HCT116 (cell line): ENCODE results near the gene MED26. TPM values are rescaled to one million over a fixed set of nuclear protein-coding genes. Genes with fewer than 3 reads are reported as not detected.

Experiments
- ATAC-seq: fragments of 200-7000 bp; cut with Tn5 transposase; 2 replicates; pipeline ENCODE4 v1.9.1; 2020; ENCODE audit warnings: mild to moderate bottlenecking, moderate library complexity
- BruUV-seq: library from RNA; stranded (reverse); fragments of 400-500 nt; replicated peaks from 2 replicates; lab custom pipeline; 2021; lab: Mats Ljungman, UMichigan
- CTCF ChIA-PET: fragments of 300-600 bp; sonication (Branson Sonifier 250); formaldehyde crosslinking; loops from one replicate; lab custom pipeline; 2021; ENCODE audit warnings: antibody characterized with exemption; lab: Charles Lee
- POLR2A ChIA-PET: fragments of 300-600, 350-600 bp; sonication (Branson Sonifier 250); formaldehyde crosslinking; loops from one replicate; lab custom pipeline; 2021; ENCODE audit warnings: antibody characterized with exemption; lab: Charles Lee
- RAD21 ChIA-PET, 2 experiments: fragments of 300-600 bp; sonication (Branson Sonifier 250); formaldehyde crosslinking; loops; one replicate each; lab custom pipeline; 2023; ENCODE audit warnings: low total read pairs in 2 of 2; ENCODE audit not compliant: uncharacterized antibody in 2 of 2, unreplicated experiment in 2 of 2, low non-redundant PET in 1 of 2; lab: Charles Lee
- DNase-seq: peaks from one replicate; pipeline ENCODE4 v3.0.0-alpha.2; 2010; ENCODE audit warnings: low read depth, low spot score
- H2AFZ ChIP-seq: fragments of 200-600 bp; shearing (Covaris generic), sonication (generic); 2 replicates; pipeline ENCODE4 v1.6.1; 2017; ENCODE audit warnings: low read depth, mixed run types, mixed read lengths, antibody characterized with exemption, low read length; ENCODE audit not compliant: poor library complexity, severe bottlenecking
- H3K27ac ChIP-seq: 2 replicates; pipeline ENCODE4 v1.5.1; 2012; ENCODE audit warnings: low read depth, low read length
- H3K27me3 ChIP-seq: fragments of 200-600 bp; sonication (generic); 2 replicates; pipeline ENCODE4 v1.6.1; 2016; ENCODE audit warnings: mixed run types, low read length, mixed read lengths; ENCODE audit not compliant: insufficient read depth
- H3K36me3 ChIP-seq, 2 experiments: fragments of 200-500 bp in 1 of 2; fragments of 200-600 bp in 1 of 2; sonication (Bioruptor generic) in 1 of 2; sonication (generic) in 1 of 2; 2 replicates each; pipeline versions ENCODE4 v1.5.1 to v1.6.1; 2014 to 2016; ENCODE audit warnings: low read length in 2 of 2, inconsistent platforms in 1 of 2, mixed read lengths in 1 of 2, mixed run types in 1 of 2; ENCODE audit not compliant: insufficient read depth in 2 of 2, control insufficient read depth in 1 of 2
- H3K4me1 ChIP-seq, 2 experiments: fragments of 200-600 bp in 1 of 2; sonication (generic) in 1 of 2; 2 replicates each; pipeline versions ENCODE4 v1.5.1 to v1.6.1; 2012 to 2017; ENCODE audit warnings: low read length in 2 of 2, inconsistent platforms in 1 of 2, mild to moderate bottlenecking in 1 of 2, mixed read lengths in 1 of 2, mixed run types in 1 of 2, moderate library complexity in 1 of 2; ENCODE audit not compliant: insufficient read depth in 2 of 2, control insufficient read depth in 1 of 2
- H3K4me2 ChIP-seq: fragments of 200-600 bp; sonication (generic); 2 replicates; pipeline ENCODE4 v1.6.1; 2017; ENCODE audit warnings: mixed run types, low read length, mixed read lengths
- H3K4me3 ChIP-seq, 2 experiments: fragments of 200-600 bp in 1 of 2; sonication (generic) in 1 of 2; replicated peaks in 1 of 2; 2 replicates each; pipeline ENCODE4 v1.5.1; 2011 to 2016; ENCODE audit warnings: low read length in 2 of 2, control low read depth in 1 of 2, low read depth in 1 of 2, mild to moderate bottlenecking in 1 of 2, mixed read lengths in 1 of 2, mixed run types in 1 of 2
- H3K79me2 ChIP-seq: fragments of 200-600 bp; sonication (generic); 2 replicates; pipeline ENCODE4 v1.6.1; 2017; ENCODE audit warnings: mild to moderate bottlenecking, mixed run types, low read length, moderate library complexity, mixed read lengths; ENCODE audit not compliant: insufficient read depth
- H3K9ac ChIP-seq: fragments of 200-600 bp; sonication (generic); 2 replicates; pipeline ENCODE4 v1.6.1; 2016; ENCODE audit warnings: low read length, mixed read lengths
- H3K9me2 ChIP-seq: fragments of 200-600 bp; sonication (generic), shearing (Covaris generic); 2 replicates; pipeline ENCODE4 v1.6.1; 2017; ENCODE audit warnings: mixed run types, mild to moderate bottlenecking, moderate library complexity; ENCODE audit not compliant: insufficient read depth
- H3K9me3 ChIP-seq, 2 experiments: fragments of 200-500 bp in 1 of 2; fragments of 200-600 bp in 1 of 2; sonication (Bioruptor generic) in 1 of 2; sonication (generic) in 1 of 2; 2 replicates each; pipeline ENCODE4 v1.6.1; 2014 to 2017; ENCODE audit warnings: low read length in 2 of 2, mixed read lengths in 2 of 2, inconsistent platforms in 1 of 2, low read depth in 1 of 2, mild to moderate bottlenecking in 1 of 2, mixed run types in 1 of 2, moderate library complexity in 1 of 2; ENCODE audit not compliant: control insufficient read depth in 1 of 2, insufficient read depth in 1 of 2
- H4K20me1 ChIP-seq: fragments of 200-600 bp; sonication (generic), shearing (Covaris generic); 2 replicates; pipeline ENCODE4 v1.6.1; 2017; ENCODE audit warnings: mixed run types, mild to moderate bottlenecking, moderate library complexity; ENCODE audit not compliant: insufficient read depth
- ATF3 ChIP-seq: IDR thresholded peaks from 2 replicates; pipeline ENCODE4 v1.6.1; 2012
- CBX3 ChIP-seq: IDR thresholded peaks from 2 replicates; pipeline ENCODE4 v1.6.1; 2012; ENCODE audit warnings: low read depth
- CTCF ChIP-seq, 3 experiments: fragments of 200-600 bp in 1 of 3; sonication (generic) in 1 of 3; IDR thresholded peaks in 2 of 3; conservative IDR thresholded peaks in 1 of 3; 2 replicates each; pipeline ENCODE4 v1.5.1; 2012 to 2017; ENCODE audit warnings: low read depth in 2 of 3, low read length in 2 of 3, antibody characterized with exemption in 1 of 3, borderline replicate concordance in 1 of 3, control low read depth in 1 of 3, mild to moderate bottlenecking in 1 of 3, mixed read lengths in 1 of 3, mixed run types in 1 of 3, moderate library complexity in 1 of 3; ENCODE audit not compliant: insufficient read depth in 1 of 3
- ELF1 ChIP-seq: IDR thresholded peaks from 2 replicates; pipeline ENCODE4 v1.6.1; 2012; ENCODE audit warnings: low read depth, borderline replicate concordance
- EZH2phosphoT487 ChIP-seq: fragments of 200-600 bp; IDR thresholded peaks from 2 replicates; pipeline ENCODE4 v1.6.1; 2018; ENCODE audit warnings: antibody characterized with exemption, borderline replicate concordance
- JUND ChIP-seq: IDR thresholded peaks from 2 replicates; pipeline ENCODE4 v1.6.1; 2012
- POLR2A ChIP-seq: IDR thresholded peaks from 2 replicates; pipeline ENCODE4 v1.7.0; 2011; ENCODE audit warnings: borderline replicate concordance; ENCODE audit not compliant: insufficient read depth, insufficient read length; ENCODE audit errors: extremely low read depth
- POLR2AphosphoS5 ChIP-seq: IDR thresholded peaks from 2 replicates; pipeline ENCODE4 v1.6.1; 2011; ENCODE audit warnings: mild to moderate bottlenecking, low read depth, low read length, moderate library complexity
- REST ChIP-seq: IDR thresholded peaks from 2 replicates; pipeline ENCODE4 v1.6.1; 2012; ENCODE audit warnings: low read depth
- SIN3A ChIP-seq: IDR thresholded peaks from 2 replicates; pipeline ENCODE4 v1.6.1; 2012; ENCODE audit warnings: low read depth
- TCF7L2 ChIP-seq: IDR thresholded peaks from 2 replicates; pipeline ENCODE4 v1.7.0; 2011; ENCODE audit warnings: borderline replicate concordance, inconsistent platforms; ENCODE audit not compliant: insufficient read depth, insufficient read length; ENCODE audit errors: extremely low read depth
- ZBTB33 ChIP-seq: IDR thresholded peaks from 2 replicates; pipeline ENCODE4 v1.6.1; 2011; ENCODE audit warnings: mild to moderate bottlenecking, low read length, moderate library complexity; ENCODE audit not compliant: insufficient replicate concordance; ENCODE audit errors: extremely low read depth
- intact Hi-C: fragments of 100-400 bp; cut with micrococcal nuclease; formaldehyde crosslinking; loops from 2 replicates; pipeline ENCODE4 v1.10.0; 2022
- total RNA-seq: library from RNA; stranded (reverse); gene quantifications from one replicate; pipeline ENCODE4 v1.2.1, GENCODE V29; 2021; ENCODE audit not compliant: unreplicated experiment

MED26 gene
- total RNA-seq, 1 experiment from 2014 or later, result 13.3 TPM

GRCh38 chr19:16649734-16650133 lies 21.7 kb upstream of the MED26 start:
- Histone ChIP-seq H4K20me1 (no peaks in the 10 kb centered on the region; the same call in 1 of the 2 replicates), H3K4me3 (no peak overlapping the region), H3K4me2 (no peak overlapping the region), H3K9me3 (no peaks in the 10 kb centered on the region), H3K36me3 (peaks cover 42 to 52% of the 10 kb centered on the region in 2 experiments), H3K27me3 (no peaks in the 10 kb centered on the region), H3K9ac (no peak overlapping the region), H2AFZ (no peak overlapping the region), H3K9me2 (no peaks in the 10 kb centered on the region), H3K4me1 (no peaks in the 10 kb centered on the region), H3K79me2 (peaks cover 30% of the 10 kb centered on the region), H3K27ac (no peak overlapping the region)
- CTCF ChIA-PET, result no interaction called here
- no peak for TF ChIP-seq POLR2A
- TF ChIP-seq ZBTB33, result no peak
- TF ChIP-seq JUND, result no peak
- TF ChIP-seq CTCF (IDR thresholded peaks at IDR 0.05 in 2 of 3, conservative IDR thresholded peaks at IDR 0.05 in 1 of 3; ENCODE audit: borderline replicate concordance in 1 of 3, insufficient read depth in 1 of 3, low read depth in 2 of 3, low read length in 2 of 3), result no peak
- TF ChIP-seq EZH2phosphoT487, result no peak
- TF ChIP-seq ATF3, result no peak
- no peak for TF ChIP-seq POLR2AphosphoS5
- TF ChIP-seq CBX3, result no peak
- TF ChIP-seq ELF1, result no peak
- no peak for TF ChIP-seq TCF7L2
- no peak for TF ChIP-seq SIN3A
- TF ChIP-seq REST, result no peak
- BruUV-seq, result no TSS peak
- RAD21 ChIA-PET, result no interaction called here
- intact Hi-C loops, result no loop called here
- ATAC-seq (no peak), DNase-seq (no peak)
- POLR2A ChIA-PET, result interaction anchor here (1.3 kb wide), 1 partner anchor 11 kb away, joined by 5 read pairs; the partner anchor contains the start of gene SMIM7
